Hematopoietic multipotent progenitor cell treated with erythropoietin and hydrocortisone succinate and interleukin-3 and kit ligand, for 4 days (in vitro differentiated cells): Measurements from ENCODE around the gene CAMTA1.
"Not testable (repeated sequence)": the region's sequence is repeated elsewhere in the genome, so short reads cannot be mapped to it uniquely, and the experiment has no call there.

Source experiments
- DNase-seq: peaks from one replicate; pipeline ENCODE4 v3.0.0-alpha.2; 2015

The CAMTA1 gene

DNA sequence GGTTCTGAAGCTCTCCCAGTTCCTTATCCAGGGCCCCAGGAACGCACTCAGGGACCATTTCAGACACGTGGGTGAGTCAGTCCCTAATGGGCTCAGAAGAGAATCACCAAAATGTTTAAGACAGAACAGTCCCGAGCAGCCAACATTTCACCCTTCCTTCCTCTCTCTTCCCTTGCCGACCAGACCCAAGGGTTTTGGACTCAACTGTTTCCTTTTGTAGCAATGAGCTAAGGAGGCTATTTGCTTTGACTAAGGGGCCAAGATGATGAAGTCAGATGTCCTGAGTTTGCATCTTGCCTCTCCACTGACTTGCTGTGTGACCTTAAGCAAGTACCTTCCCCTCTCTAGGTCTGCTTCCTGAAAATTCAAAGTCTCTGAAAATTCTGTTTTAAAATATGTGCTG is 513.5 kb downstream of the CAMTA1 start:
- DNase-seq, result no peak

DNA sequence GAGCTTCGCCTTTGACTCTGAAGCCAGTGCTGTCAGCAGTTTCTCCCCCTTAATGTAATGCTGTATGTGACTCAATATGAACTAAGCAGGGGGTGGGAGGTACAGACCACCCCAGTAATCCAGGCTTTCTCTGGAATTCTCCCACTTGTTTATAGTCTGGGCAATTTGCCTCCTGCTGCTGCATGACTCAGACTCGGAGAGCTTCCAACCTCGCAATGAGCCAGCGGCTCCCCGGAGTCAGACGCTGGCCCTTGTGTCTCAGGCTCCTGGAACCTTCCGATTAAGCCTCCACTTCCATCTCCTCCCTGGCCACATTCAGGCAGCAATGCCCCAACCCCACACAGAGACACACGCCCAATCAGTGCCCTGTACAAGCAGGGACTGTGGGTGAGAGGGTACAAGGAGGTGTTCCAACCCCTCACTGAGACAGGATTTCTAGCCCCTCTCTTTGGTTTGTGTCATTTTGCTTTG is 514.1 kb downstream of the CAMTA1 start:
- DNase-seq, result no peak

DNA sequence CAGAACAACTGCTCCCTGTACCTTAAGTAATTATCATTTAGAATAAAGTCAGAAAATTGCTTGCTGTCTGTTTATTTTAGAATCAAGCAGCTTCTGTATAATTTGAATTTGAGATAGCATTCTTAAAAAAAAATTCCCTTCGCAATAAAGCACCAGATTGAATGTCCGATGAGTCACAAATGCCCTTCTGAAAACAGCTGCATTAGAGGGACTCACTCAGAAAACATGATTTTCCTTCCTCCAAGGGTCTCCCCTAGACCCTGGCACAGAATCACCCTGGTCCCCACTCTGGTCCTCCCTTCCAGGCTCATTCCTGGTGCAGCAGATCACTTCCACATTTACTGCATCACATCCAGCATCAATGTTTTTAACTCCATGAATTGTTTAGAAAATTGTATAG is 514.7 kb downstream of the CAMTA1 start:
- DNase-seq, result no peak

DNA sequence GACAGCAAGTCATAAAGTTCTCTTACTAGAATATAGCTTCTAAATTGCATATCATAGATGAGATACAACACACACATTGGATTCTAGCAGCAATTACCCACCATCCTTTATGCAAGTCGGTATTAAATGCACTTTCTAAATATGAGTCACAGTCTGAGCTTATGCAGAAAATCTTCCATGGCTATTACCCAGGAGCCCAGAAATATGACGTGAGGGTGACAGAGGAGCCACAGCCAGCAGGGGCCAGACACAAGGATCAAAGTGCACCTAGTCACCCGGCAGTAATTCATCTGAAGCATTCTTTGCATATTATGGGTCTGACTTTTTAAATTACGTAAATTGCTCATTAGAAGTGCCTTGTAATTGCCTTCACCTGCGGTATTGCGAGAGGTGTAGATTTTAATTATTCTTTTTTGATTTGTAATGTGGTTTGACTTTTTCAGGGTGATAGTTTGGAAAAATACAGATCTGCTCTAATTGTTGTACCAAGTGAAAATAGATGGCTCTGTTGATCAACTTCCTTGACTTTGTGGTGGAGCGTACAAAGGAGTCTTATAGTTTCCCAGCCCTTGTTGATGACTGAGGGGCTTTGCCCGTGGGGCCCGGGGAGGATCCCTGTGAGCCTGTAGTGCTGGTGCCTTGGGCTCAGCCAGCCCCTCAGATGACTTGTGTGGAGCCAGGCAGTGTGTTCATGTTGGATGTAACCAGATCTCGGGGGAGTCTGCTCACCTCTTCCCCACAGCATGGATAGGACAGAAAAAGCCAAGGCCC is 515.8 kb downstream of the CAMTA1 start:
- DNase-seq, result no peak

DNA sequence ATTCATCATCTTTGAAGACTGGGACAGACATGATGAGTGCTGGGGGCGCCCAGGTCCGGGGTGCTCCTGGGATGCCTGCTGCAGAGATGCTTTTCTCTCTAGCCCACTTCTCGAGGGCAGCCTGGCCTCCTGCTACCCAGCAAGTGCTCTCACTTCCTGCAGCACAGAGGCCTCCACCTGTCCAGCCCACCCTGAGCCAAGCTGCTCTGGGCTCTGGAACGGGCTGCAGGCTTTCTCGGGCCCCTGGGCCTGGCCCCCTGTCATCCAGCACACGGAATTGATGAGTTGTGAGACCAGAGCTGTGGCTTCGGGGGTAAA is 516.4 kb downstream of the CAMTA1 start:
- DNase-seq, result no peak

DNA sequence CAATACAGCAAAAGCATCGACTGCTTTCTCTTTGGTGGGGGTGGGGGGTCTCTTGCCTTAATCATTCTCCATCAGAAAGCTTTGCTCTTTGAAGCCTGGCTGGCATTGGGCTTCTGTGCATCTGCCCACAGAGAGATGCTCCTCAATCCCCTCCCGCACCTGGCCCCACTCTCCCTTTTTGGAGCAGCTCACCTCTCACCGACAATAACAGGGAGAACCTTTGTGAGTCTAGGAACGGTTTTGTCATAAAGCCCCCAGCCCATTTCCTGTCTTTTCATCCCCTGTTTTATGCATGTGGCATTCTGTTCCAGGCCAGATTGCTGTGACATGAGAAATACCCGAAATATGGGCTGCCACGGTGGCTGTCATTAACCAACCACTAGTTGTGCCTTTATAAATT is 516.9 kb downstream of the CAMTA1 start:
- DNase-seq, result no peak

DNA sequence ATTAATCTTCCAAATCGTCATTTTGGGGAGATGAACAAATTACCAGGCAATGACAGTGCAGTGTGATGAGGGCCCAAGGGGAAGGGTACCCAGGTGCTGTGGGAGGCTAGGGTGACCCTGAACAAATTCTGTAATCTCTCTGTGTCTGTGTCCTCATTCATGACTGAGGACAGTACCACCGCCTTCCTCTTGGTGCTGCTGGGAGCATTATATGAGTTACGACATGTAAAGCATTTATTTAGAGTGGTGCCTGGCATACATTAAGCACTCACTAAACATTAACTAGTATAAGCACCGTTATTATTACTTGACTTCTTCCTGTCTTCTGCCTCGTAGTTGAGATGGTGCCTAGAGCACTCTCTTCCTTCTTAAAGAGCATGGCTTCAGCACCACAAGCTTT is 517.6 kb downstream of the CAMTA1 start:
- DNase-seq, result peak; percentile 4

DNA sequence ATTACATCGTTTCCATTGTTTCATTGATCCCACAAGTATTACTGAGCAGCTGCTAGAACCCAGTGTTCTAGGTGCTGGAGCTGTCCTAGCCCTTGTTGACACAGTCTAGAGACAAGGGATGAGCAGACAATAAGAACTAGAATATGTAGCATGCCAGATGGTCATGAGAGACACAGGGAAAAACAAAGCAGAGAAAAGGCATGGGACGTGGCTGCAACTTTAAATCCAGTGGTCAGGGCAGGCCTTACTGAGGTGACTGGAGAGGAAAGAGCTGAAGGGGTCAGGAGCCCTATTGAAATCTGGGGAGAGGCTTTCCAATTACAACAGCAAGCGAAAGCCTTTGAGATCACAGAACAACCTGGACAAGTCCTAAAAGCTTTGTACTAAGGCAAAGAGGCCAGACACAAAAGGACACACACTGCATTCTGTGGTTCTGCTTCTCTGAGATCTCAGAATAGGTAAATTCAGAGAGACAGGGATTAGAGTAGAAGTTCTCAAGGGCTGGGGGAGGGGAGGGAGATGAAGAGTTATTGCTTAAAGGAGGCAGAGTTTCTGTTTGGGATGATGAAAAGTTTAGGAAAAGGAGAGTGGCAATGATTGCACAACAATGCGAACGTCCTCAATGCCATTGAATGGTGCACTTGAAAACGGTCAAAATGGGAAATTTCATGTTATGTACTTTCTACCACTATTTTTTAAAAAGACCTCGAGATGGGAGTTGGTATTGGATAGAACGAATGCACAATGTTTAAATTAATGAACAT is 518.5 kb downstream of the CAMTA1 start:
- no peak for DNase-seq

DNA sequence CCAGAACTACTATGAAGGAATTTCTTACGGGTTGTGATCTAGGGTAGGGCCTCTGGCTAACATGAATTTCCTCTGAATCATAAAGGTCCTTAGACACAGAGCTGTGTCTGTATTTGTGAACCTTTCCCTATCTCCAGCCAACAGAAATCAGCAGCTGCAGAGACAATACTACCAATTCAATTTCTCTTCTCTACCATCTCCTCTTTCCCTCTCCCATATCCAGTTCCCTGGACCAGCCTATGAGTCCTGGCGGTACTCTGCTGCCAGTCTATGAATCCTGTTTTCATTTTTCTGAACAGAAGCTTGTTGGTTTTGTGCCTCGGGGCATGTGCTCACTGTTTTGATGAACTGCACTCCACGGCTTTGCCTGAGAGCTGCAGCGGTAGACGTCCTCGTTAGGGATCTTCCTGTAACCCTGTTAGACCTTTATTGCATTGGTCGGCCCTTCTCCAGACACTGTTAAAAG is 527.9 kb downstream of the CAMTA1 start:
- no peak for DNase-seq

DNA sequence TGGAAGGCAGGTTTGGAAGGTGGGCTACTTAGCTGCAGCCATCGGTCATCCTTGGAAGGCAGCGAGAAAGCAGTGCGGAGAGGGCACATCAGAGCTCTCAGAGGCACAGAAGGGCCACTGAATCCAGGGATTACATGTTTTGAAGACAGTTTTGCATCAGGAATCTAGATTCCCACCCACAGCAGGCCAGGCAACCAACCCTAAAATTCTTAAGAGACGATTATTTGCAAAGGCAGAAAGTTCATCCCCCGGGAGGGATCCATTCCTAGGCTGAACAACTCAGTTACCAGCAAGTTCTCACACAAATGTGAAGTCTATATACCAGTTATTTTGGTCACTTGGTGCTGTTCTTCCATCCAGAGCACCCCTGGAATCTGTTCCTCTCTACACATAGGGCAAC is 528.6 kb downstream of the CAMTA1 start:
- no peak for DNase-seq

DNA sequence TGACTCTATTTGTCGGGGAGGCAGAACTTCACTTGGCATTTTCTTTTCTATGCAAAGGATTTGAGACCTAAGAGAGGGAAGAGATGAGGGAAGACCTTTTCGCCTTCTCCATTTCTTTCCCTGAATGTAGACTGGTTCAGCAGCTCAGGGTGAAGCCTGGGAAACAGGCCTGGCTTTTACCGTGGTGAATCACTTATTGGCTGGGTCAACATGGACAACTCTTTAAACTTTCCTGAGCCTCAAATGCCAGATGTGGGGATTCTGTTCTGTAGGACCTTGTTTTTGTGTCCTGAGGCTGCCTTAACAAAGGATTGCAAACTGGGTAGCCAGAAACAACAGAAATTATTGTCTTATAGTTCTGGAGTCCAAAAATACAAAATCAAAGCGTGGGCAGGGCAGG is 530.1 kb downstream of the CAMTA1 start:
- DNase-seq, result no peak

DNA sequence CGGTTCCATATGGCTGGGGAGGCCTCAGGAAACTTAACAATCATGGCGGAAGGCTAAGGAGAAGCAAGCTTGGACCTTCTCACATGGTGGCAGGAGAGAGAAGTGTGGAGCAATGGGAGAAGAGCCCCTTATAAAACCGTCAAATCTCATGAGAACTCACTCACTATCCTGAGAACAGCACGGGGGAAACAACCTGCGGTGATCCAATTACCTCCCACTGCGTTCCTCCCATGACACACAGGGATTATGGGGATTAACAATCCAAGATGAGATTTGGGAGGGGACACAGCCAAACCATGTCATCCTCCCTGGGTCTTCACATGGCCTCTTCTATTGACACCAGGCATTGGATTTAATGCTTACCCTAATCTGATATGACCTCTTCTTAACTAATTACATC is 530.7 kb downstream of the CAMTA1 start:
- DNase-seq, result no peak

DNA sequence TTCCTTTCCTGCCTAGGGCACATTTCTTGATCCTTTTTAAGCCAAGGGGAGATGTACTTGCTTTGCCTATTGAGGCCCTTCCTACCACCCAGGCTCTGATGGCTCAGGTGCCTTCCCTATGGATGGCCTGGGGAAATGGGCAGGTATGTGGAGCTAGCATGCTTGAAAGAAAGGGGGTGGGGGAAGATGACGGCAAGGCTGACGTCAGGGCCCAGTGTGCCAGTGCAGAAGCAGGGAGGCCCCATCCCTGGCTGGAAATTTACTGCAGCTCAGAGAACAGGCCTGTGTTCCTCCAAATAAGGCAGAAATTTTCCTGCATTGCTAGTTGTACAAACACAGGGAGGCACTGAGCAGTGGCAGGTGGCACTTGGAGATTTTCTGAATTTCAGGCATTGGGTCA is 532.6 kb downstream of the CAMTA1 start:
- no peak for DNase-seq

DNA sequence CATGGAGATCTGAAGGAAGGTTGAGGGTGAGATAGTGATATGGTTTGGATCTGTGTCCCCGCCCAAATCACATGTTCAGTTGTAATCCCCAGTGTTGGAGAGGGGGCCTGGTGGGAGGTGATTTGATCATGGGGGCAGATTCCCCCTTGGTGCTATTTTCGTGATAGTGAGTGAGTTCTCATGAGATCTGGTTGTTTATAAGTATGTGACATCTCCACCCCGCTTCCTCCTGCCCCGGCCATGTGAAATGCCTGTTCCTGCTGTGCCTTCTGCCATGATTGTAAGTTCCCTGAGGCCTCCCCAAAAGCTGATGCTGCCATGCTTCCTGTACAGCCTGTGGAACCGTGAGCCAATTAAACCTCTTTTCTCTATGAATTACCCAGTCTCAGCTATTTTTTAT is 533.9 kb downstream of the CAMTA1 start:
- DNase-seq, result no peak

DNA sequence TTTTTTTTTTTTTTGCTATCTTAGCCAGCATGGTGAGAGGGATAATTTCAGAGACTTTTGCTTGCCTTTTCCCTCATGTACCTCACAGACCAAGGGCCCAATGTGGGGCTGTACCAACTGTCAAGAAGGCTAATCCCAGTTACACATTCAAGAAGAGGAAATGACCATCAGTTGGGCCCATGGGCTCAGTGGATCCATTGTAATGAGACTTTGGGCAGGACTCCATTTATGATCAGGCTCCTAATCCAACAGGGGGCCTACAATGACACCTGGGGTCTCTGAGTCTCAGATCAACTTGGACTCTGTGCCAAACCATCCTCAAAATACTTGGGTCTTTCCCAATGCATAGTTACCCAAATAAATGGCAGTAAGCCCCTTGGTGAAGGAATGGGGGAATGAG is 535.4 kb downstream of the CAMTA1 start:
- no peak for DNase-seq

DNA sequence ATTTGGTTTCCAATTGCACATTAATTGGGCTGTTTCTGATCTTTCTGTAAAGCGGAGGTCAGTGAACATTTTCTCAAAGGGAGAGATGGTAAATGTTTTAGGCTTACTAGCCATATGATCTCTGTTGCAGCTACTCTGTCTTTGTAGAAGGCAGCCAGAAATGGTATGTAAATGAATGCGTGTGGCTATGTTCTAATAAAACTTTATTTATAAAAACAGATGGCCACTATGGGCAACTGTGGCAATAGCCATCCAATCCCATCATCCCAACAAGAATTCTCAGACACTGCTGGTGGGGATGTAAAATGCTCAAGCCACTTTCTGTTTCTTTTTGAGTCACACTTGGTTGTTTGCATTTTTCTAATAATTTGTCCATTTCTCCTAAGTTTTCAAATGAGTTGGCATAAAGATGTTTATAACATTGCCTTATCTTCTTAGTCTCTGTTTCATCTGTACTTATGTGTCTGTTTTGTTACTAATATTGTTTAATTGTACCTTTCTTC is 537.1 kb downstream of the CAMTA1 start:
- no peak for DNase-seq

DNA sequence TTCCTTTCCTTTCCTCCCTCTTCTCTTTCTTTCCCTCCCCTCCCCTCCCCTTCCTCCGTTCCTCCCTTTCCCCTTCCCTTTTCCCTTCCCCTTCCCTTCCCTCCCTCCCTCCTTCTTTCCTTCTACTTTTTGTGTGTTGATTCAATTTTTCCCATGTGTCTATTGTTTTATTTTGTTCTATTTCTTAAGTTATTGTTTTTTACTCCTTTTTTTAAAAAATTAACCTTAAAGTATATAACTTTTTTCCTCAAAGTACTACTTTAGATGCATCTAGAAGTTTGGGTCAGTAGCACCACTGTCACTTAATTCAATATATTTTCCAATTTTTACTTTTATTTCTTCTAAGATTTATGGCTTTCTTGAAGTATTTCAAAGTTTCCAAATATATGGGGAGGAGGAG is 537.7 kb downstream of the CAMTA1 start:
- DNase-seq, result no peak

DNA sequence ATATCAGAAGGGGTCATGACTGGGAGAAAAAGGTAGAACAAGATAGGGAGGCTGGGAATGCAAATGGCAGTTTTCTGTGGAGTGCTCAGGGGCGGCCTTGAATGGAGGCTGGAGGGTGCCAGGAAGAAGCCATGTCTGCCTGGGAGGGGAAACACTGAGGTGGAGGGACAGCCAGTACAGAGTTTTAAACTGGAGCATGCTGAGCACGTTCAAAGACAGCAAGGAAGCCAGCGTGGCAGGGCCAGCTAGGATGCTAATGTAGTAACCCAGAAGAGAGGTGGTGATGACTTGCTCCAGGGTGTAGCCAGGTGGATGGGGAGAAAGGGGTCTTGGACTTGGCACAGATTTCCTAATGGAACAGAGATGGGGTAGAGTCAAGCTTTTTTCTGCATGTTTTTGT is 540.0 kb downstream of the CAMTA1 start:
- DNase-seq, result no peak

DNA sequence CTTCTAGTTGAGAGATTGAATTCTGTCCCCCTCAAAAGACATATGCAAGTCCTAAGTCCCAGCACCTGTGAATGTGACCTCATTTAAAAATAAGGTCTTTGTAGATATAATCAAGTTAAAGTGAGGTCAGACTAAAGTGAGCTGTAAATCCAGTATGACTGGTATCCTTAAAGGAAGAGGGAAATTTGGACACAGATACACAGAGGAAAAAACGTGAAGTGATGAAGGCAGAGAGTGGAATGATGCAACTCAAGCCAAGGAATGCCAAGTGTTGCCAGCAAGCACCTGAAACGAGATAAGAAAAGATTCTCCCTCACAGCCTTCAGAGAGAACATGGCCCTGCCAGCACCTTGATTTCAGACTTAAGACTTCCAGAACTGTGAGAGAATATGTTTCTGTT is 541.1 kb downstream of the CAMTA1 start:
- DNase-seq, result no peak

DNA sequence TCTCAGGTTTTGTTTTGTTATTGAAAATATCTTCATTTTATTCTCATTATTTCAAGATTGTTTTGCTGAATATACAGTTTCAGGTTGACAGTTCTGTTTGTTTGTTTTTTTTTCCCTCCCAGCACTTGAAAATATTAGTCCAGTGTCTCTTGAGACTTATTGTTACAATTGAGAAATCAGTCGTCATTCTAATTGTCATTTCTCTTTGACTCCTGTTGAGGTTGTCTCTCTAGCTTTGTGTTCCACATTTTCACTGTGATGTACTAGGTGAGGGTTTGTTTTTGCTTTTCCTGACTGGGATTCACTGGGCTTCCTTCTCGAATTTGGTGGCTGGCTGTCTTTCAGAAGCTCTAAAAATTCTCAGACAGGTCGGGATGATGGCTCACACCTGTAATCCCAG is 542.6 kb downstream of the CAMTA1 start:
- DNase-seq, result no peak

DNA sequence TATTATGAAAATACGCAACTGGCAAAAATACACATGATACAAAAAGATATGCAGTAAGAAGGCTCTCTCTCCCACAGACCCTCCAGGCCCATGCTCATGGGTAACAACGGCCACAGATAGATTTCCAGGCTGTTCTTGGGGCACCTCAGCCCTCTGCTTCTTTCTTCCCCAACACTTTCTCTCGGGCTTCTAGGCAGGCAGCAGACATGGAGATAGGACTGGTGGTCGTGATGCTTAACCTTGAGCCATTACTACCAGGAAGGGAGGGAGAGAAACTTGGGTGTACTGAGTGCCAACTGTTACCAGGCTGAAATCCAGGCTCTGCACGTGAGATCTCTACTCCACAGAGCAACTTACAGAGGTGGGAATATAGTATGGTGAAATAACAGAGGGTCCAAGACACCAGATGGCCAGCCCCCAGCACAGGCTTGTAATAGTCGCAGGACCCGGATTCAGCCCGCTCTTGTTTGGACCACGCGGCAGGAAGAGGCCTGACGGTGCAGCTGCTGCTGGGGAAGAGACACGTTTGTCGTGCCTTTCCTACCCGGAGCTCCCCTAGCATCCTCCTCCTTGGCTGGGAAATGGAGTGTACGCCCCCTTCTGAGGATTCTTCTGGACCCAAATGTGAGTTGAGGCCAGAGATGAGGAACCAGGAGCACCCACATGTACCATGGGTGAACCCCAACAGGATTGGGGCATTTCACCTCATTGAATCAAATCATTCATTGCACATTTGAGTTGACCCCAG is 544.8 kb downstream of the CAMTA1 start:
- DNase-seq, result no peak

DNA sequence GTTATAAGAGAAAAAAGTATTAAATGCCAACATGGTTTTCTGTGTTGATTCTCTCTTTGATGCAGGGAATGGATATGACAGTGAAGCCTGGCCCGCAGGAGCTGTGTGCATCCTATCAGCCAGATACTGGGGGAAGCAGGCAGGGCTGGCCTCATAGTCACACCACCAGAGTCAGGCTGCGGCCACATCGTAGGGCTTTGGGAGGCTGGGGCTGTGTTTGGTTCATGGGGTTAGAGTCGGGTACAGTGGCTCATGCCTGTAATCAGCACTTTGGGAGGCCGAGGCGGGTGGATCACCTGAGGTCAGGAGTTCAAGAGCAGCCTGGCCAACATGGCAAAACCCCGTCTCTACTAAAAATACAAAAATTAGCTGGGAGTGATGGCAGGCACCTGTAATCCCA is 545.5 kb downstream of the CAMTA1 start:
- DNase-seq, result not testable (repeated sequence)

DNA sequence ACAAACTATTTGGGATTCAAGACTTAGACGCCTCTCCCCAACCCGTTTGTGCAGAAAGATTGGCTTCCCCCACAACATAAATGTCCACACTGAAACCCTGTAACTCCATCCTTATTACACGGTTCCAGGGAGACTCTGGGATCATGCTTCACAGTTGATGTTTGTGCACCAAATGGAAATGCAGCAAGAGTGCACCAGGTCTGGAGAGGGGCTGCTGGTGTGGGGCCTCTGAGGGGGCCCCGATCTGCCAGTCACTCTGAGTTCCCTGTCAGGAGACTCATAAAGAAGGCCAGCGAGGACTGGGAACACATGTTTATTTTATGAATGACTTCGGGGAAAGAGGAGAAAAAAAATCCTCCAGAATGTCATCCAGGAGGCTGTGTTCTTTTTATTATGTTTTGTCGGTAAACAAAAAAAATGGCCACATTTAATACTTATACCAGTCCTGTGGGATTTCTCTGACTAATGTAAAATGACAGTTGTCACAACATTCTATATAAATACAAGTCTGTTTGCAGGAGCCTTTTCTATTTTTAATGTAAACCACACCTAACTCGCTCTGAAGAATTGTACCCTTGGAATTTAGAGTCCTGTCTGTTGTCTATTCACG is 546.8 kb downstream of the CAMTA1 start:
- no peak for DNase-seq
